ENCODE data around the gene GLIS2.

Gene GLIS2

DNA sequence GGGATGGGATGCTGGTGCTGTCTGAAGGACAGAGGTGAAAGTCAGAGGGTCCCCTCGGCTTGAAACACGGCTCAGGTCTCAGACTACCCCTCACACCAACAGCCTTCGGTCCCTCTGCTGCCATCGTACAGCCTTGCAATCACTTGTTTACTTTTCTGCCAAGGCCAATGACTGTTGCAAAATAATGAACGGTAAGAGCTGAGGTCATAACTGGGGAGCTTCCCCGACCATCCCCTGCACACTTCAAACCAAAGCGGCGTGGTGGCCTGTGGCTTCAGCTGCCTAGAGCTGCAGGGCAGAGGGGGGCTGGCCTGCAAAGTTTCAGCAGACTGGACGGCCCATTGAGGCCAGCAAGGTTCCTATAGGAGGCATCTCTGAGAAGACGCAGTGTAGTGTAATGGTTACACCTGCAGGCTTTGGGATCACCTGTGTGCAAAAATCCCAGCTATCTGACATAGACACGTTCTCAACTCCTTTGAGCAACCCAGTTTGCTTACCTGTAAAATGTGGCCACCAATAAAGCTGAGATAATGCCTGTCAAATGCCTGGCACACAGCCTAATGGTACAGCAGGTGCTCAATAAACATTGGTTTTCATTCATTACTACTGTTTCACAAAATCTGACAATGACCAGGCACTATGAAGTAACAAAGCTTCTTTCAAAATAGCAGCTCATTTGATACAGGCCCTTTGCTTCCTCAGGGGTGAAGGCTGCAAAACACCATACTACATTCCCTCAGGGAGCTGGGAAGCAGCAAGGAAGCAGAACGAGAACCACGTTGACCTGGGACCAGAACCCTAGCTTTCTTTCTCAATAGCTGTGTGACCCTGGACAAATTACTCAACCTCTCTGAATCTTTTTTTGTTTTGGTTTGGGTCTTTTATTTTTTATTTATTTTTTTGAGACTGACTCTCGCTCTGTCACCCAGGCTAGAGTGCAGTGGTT is 30.2 kb downstream of the GLIS2 start:
- TF ChIP-seq, protein P1, sequence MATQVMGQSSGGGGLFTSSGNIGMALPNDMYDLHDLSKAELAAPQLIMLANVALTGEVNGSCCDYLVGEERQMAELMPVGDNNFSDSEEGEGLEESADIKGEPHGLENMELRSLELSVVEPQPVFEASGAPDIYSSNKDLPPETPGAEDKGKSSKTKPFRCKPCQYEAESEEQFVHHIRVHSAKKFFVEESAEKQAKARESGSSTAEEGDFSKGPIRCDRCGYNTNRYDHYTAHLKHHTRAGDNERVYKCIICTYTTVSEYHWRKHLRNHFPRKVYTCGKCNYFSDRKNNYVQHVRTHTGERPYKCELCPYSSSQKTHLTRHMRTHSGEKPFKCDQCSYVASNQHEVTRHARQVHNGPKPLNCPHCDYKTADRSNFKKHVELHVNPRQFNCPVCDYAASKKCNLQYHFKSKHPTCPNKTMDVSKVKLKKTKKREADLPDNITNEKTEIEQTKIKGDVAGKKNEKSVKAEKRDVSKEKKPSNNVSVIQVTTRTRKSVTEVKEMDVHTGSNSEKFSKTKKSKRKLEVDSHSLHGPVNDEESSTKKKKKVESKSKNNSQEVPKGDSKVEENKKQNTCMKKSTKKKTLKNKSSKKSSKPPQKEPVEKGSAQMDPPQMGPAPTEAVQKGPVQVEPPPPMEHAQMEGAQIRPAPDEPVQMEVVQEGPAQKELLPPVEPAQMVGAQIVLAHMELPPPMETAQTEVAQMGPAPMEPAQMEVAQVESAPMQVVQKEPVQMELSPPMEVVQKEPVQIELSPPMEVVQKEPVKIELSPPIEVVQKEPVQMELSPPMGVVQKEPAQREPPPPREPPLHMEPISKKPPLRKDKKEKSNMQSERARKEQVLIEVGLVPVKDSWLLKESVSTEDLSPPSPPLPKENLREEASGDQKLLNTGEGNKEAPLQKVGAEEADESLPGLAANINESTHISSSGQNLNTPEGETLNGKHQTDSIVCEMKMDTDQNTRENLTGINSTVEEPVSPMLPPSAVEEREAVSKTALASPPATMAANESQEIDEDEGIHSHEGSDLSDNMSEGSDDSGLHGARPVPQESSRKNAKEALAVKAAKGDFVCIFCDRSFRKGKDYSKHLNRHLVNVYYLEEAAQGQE (IDR thresholded peaks at IDR 0.05; ENCODE audit: insufficient replicate concordance, low read depth): no peak
- TF ChIP-seq, protein P2, sequence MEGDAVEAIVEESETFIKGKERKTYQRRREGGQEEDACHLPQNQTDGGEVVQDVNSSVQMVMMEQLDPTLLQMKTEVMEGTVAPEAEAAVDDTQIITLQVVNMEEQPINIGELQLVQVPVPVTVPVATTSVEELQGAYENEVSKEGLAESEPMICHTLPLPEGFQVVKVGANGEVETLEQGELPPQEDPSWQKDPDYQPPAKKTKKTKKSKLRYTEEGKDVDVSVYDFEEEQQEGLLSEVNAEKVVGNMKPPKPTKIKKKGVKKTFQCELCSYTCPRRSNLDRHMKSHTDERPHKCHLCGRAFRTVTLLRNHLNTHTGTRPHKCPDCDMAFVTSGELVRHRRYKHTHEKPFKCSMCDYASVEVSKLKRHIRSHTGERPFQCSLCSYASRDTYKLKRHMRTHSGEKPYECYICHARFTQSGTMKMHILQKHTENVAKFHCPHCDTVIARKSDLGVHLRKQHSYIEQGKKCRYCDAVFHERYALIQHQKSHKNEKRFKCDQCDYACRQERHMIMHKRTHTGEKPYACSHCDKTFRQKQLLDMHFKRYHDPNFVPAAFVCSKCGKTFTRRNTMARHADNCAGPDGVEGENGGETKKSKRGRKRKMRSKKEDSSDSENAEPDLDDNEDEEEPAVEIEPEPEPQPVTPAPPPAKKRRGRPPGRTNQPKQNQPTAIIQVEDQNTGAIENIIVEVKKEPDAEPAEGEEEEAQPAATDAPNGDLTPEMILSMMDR (IDR thresholded peaks at IDR 0.05; ENCODE audit: insufficient read depth, low read length): no peak
- TF ChIP-seq SPI1 (IDR thresholded peaks at IDR 0.05; ENCODE audit: borderline replicate concordance, low read depth) (no peak), POLR2AphosphoS5 (IDR thresholded peaks at IDR 0.05; ENCODE audit: low read depth) (no peak; the same call in 1 of the 2 replicates), GABPA (IDR thresholded peaks at IDR 0.05; ENCODE audit: low read depth) (no peak)
- Histone ChIP-seq H3K4me3 (replicated peaks; ENCODE audit: insufficient read depth, low read length) (peak overlapping the region; percentile 12; the same call in 1 of the 2 replicates), H3K27me3 (ENCODE audit: insufficient read depth, poor library complexity, severe bottlenecking) (no peaks in the 10 kb centered on the region), H3K27ac (replicated peaks) (peak overlapping the region; percentile 75)
- peak; percentile 71 to 84 for DNase-seq (ENCODE audit: low read depth in 1 of 2, low spot score in 1 of 2)

DNA sequence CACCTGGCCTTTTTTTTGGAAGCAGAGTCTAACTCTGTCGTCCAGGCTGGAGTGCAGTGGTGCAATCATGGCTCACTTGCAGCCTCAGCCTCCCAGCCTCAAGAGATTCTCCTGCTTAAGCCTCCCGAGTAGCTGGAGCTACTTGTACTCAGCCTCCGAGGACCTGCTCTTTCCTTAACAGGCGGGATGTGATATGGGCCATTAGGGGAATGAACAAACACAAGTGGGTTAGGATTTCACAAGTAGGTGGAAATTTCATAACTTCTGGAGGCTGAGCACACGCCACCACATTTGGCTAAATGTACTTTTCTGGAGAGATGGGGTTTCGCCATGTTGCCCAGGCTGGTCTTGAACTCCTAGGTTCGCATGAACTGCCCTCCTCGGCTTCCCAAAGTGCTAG is 31.1 kb downstream of the GLIS2 start:
- peak; percentile 83 to 89 for DNase-seq (ENCODE audit: low read depth in 1 of 2, low spot score in 1 of 2)
- peak overlapping the region; percentile 75 for H3K27ac ChIP-seq (replicated peaks)
- TF ChIP-seq POLR2AphosphoS5 (IDR thresholded peaks at IDR 0.05; ENCODE audit: low read depth) (peak; percentile 69), GABPA (IDR thresholded peaks at IDR 0.05; ENCODE audit: low read depth) (no peak)
- TF ChIP-seq, protein P2 (IDR thresholded peaks at IDR 0.05; ENCODE audit: insufficient read depth, low read length): no peak
- no peak overlapping the region for H3K4me3 ChIP-seq (replicated peaks; ENCODE audit: insufficient read depth, low read length)
- H3K27me3 ChIP-seq (ENCODE audit: insufficient read depth, poor library complexity, severe bottlenecking): no peaks in the 10 kb centered on the region

DNA sequence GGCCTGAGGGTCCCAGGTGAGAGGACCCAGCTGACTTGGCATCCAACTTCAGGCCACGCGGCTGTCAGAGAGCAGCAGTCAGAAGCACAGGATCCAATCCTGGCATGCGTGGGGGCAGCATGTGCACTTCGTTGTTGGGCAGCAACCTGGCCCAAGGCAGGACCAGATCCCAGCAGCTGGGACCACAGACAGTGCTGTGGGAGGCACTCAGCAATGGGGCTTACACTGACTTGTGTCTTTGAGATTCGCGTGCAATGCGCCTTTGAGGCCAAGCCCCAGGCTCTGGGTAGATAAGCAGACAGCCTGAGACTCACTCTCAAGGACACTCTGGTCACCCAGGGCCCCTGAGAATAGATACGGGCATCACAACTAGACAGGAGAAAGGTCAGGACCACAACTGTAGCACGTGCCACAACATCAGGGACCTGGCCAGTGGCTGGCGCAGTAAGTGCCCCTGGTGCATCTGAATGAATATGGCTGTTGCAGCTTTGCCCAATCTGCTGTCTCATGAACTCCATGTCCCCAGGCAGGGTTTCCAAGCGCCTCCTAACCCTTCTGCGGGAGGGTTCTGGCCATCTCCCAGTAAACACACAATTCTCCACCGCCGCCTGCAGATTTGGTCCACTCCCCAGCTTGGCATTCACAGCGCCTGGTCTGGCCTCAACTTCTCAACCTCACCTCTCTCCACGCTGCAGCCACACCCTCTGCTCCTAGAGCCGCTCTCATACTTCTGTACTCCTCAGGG is 32.1 kb downstream of the GLIS2 start:
- TF ChIP-seq, protein P1 (IDR thresholded peaks at IDR 0.05; ENCODE audit: insufficient replicate concordance, low read depth): no peak
- TF ChIP-seq POLR2AphosphoS5 (IDR thresholded peaks at IDR 0.05; ENCODE audit: low read depth): no peak
- no peak for TF ChIP-seq SPI1 (IDR thresholded peaks at IDR 0.05; ENCODE audit: borderline replicate concordance, low read depth)
- no peak for TF ChIP-seq GABPA (IDR thresholded peaks at IDR 0.05; ENCODE audit: low read depth)
- TF ChIP-seq, protein P2 (IDR thresholded peaks at IDR 0.05; ENCODE audit: insufficient read depth, low read length): no peak
- no peaks in the 10 kb centered on the region for H3K27me3 ChIP-seq (ENCODE audit: insufficient read depth, poor library complexity, severe bottlenecking)
- H3K27ac ChIP-seq (replicated peaks): peak overlapping the region; percentile 75
- no peak overlapping the region for H3K4me3 ChIP-seq (replicated peaks; ENCODE audit: insufficient read depth, low read length)
- DNase-seq (ENCODE audit: low read depth in 1 of 2, low spot score in 1 of 2): peak in 1 of 2 experiments; percentile 47

All from HL-60 (cell line).